DOHH2 (cell line): ENCODE results near the gene INPP4B.

Source experiments
- EZH2phosphoT487 ChIP-seq: fragments of 200-600 bp; sonication (generic); IDR thresholded peaks from 2 replicates; pipeline ENCODE4 v1.6.1; 2017; ENCODE audit warnings: borderline replicate concordance, mild to moderate bottlenecking, antibody characterized with exemption, low read length, moderate library complexity, mixed read lengths
- TF ChIP-seq, protein P1 (sequence below): fragments of 200-600 bp; sonication (generic); IDR thresholded peaks from one replicate; pipeline ENCODE4 v1.5.1; 2014; ENCODE audit warnings: antibody characterized with exemption, mild to moderate bottlenecking, low read depth, low read length; ENCODE audit not compliant: poor library complexity, severe bottlenecking

DNA sequence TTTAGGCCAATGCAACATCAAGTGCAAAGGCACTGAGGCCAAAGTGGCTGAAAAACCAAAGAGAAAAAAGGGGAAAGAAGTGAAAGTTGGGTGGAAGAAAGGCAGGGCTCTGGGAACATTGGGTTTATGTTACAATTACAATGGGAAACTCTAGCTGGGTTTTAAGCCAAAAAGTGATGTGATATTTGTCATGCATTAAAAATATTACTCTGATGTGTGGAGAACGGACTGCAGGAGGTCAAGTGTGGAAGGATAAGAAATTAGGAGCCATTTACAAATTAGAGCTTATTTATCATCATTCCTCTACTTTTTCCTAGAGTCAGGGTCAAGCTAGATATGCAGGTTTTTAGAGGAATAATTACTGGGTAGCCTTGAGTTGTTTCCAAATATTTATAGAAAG lies 516.8 kb downstream of the INPP4B start:
- TF ChIP-seq, protein P1, sequence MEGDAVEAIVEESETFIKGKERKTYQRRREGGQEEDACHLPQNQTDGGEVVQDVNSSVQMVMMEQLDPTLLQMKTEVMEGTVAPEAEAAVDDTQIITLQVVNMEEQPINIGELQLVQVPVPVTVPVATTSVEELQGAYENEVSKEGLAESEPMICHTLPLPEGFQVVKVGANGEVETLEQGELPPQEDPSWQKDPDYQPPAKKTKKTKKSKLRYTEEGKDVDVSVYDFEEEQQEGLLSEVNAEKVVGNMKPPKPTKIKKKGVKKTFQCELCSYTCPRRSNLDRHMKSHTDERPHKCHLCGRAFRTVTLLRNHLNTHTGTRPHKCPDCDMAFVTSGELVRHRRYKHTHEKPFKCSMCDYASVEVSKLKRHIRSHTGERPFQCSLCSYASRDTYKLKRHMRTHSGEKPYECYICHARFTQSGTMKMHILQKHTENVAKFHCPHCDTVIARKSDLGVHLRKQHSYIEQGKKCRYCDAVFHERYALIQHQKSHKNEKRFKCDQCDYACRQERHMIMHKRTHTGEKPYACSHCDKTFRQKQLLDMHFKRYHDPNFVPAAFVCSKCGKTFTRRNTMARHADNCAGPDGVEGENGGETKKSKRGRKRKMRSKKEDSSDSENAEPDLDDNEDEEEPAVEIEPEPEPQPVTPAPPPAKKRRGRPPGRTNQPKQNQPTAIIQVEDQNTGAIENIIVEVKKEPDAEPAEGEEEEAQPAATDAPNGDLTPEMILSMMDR: no peak
- TF ChIP-seq EZH2phosphoT487: no peak
